OCI-LY7 (cell line): Measurements from ENCODE around the gene STK38L. TPM values are rescaled to one million over a fixed set of nuclear protein-coding genes. Genes with fewer than 3 reads are reported as not detected.

Experiments
- BruUV-seq: library from RNA; stranded (reverse); fragments of 400-500 nt; replicated peaks from 2 replicates; lab custom pipeline; 2021; lab: Mats Ljungman, UMichigan
- CTCF ChIA-PET: fragments of 300-600 bp; sonication (Branson Sonifier 250); formaldehyde crosslinking; loops from one replicate; lab custom pipeline; 2022; ENCODE audit warnings: antibody characterized with exemption; ENCODE audit not compliant: unreplicated experiment; lab: Charles Lee
- POLR2A ChIA-PET: fragments of 300-600 bp; sonication (Branson Sonifier 250); formaldehyde crosslinking; loops from one replicate; lab custom pipeline; 2022; ENCODE audit warnings: antibody characterized with exemption; lab: Charles Lee
- DNase-seq: peaks from one replicate; pipeline ENCODE4 v3.0.0-alpha.2; 2015; ENCODE audit warnings: low spot score
- H2AFZ ChIP-seq: fragments of 200-600 bp; sonication (generic), shearing (Covaris generic); 2 replicates; pipeline ENCODE4 v1.6.1; 2014; ENCODE audit warnings: mild to moderate bottlenecking, antibody characterized with exemption, low read length, moderate library complexity
- H3K27ac ChIP-seq: fragments of 200-600 bp; sonication (generic); 2 replicates; pipeline ENCODE4 v1.5.1; 2014; ENCODE audit warnings: mixed run types, low read depth, mild to moderate bottlenecking, moderate library complexity, low read length, inconsistent platforms; ENCODE audit not compliant: poor library complexity, severe bottlenecking
- H3K36me3 ChIP-seq: fragments of 200-600 bp; sonication (generic); 2 replicates; pipeline ENCODE4 v1.6.1; 2014; ENCODE audit warnings: mild to moderate bottlenecking, antibody characterized with exemption, low read length, moderate library complexity, mixed read lengths; ENCODE audit not compliant: insufficient read depth
- H3K4me1 ChIP-seq: fragments of 200-600 bp; sonication (generic); 2 replicates; pipeline ENCODE4 v1.5.1; 2014; ENCODE audit warnings: mild to moderate bottlenecking, low read length; ENCODE audit not compliant: insufficient read depth, poor library complexity, severe bottlenecking
- H3K4me2 ChIP-seq: fragments of 200-600 bp; sonication (generic); 2 replicates; pipeline ENCODE4 v1.6.1; 2014; ENCODE audit warnings: mild to moderate bottlenecking, low read length
- H3K4me3 ChIP-seq: fragments of 200-600 bp; sonication (generic); 2 replicates; pipeline ENCODE4 v1.5.1; 2014; ENCODE audit warnings: mild to moderate bottlenecking, low read depth, low read length; ENCODE audit not compliant: poor library complexity, severe bottlenecking
- H3K79me2 ChIP-seq: fragments of 200-600 bp; sonication (generic); 2 replicates; pipeline ENCODE4 v1.6.1; 2016; ENCODE audit warnings: low read depth, mild to moderate bottlenecking, low read length, moderate library complexity, mixed read lengths; ENCODE audit not compliant: insufficient read depth
- H3K9me2 ChIP-seq: fragments of 200-600 bp; sonication (generic); 2 replicates; pipeline ENCODE4 v1.6.1; 2016; ENCODE audit warnings: mild to moderate bottlenecking, low read length, mixed read lengths; ENCODE audit not compliant: insufficient read depth
- H3K9me3 ChIP-seq: fragments of 200-600 bp; sonication (generic); 2 replicates; pipeline ENCODE4 v1.6.1; 2014; ENCODE audit warnings: mild to moderate bottlenecking, mixed run types, low read length, mixed read lengths
- H4K20me1 ChIP-seq: fragments of 200-600 bp; sonication (generic); 2 replicates; pipeline ENCODE4 v1.6.1; 2014; ENCODE audit warnings: mild to moderate bottlenecking, antibody characterized with exemption, low read length, moderate library complexity, mixed read lengths; ENCODE audit not compliant: insufficient read depth
- EZH2phosphoT487 ChIP-seq: fragments of 200-600 bp; sonication (generic); IDR thresholded peaks from 2 replicates; pipeline ENCODE4 v1.6.1; 2018; ENCODE audit warnings: low read depth, borderline replicate concordance, mild to moderate bottlenecking, mixed run types, antibody characterized with exemption, low read length, moderate library complexity, mixed read lengths
- intact Hi-C: fragments of 100-400 bp; cut with micrococcal nuclease; formaldehyde crosslinking; loops from one replicate; pipeline ENCODE4 v1.10.0; 2022; ENCODE audit not compliant: unreplicated experiment
- total RNA-seq, 2 experiments: library from RNA; depleted of rRNA in 1 of 2; stranded (reverse); fragments of >200 nt in 1 of 2; shearing (Covaris generic) in 1 of 2; gene quantifications; 2 replicates each; pipeline ENCODE4 v1.2.3, GENCODE V29; 2014 to 2022
- TF ChIP-seq, protein P1 (sequence below): fragments of 200-600 bp; sonication (generic); conservative IDR thresholded peaks from 2 replicates; pipeline ENCODE4 v1.5.1; 2014; ENCODE audit warnings: mild to moderate bottlenecking, antibody characterized with exemption, low read length, moderate library complexity, mixed read lengths

The STK38L gene
- total RNA-seq, 2 experiments from 2014 or later, result 15.2 to 29.9 TPM

- no peak overlapping the region for H3K4me2 ChIP-seq
- no peaks in the 10 kb centered on the region for H3K9me2 ChIP-seq
- no peaks in the 10 kb centered on the region for H3K4me1 ChIP-seq
- BruUV-seq, result no TSS peak
- no peak for DNase-seq
- CTCF ChIA-PET, result no interaction called here
- no peak overlapping the region for H2AFZ ChIP-seq
- H3K27ac ChIP-seq, result no peak overlapping the region
- H3K4me3 ChIP-seq, result no peak overlapping the region
- POLR2A ChIA-PET, result interaction anchor here (0.6 to 1.3 kb wide), 2 partner anchors 19 to 34 kb away, joined by 3 to 5 read pairs; no protein-coding TSS in a partner anchor
- intact Hi-C loops, result no loop called here
- no peak for TF ChIP-seq EZH2phosphoT487
- TF ChIP-seq, protein P1, sequence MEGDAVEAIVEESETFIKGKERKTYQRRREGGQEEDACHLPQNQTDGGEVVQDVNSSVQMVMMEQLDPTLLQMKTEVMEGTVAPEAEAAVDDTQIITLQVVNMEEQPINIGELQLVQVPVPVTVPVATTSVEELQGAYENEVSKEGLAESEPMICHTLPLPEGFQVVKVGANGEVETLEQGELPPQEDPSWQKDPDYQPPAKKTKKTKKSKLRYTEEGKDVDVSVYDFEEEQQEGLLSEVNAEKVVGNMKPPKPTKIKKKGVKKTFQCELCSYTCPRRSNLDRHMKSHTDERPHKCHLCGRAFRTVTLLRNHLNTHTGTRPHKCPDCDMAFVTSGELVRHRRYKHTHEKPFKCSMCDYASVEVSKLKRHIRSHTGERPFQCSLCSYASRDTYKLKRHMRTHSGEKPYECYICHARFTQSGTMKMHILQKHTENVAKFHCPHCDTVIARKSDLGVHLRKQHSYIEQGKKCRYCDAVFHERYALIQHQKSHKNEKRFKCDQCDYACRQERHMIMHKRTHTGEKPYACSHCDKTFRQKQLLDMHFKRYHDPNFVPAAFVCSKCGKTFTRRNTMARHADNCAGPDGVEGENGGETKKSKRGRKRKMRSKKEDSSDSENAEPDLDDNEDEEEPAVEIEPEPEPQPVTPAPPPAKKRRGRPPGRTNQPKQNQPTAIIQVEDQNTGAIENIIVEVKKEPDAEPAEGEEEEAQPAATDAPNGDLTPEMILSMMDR, result no peak
- no peaks in the 10 kb centered on the region for H3K36me3 ChIP-seq
- no peaks in the 10 kb centered on the region for H4K20me1 ChIP-seq
- no peaks in the 10 kb centered on the region for H3K79me2 ChIP-seq
- H3K9me3 ChIP-seq, result no peaks in the 10 kb centered on the region
Observed at GRCh38 chr12:27260746-27261145, 16.7 kb downstream of the STK38L start.

GRCh38 chr12:27261866-27262265, 17.8 kb downstream of the STK38L start:
- CTCF ChIA-PET, result no interaction called here
- Histone ChIP-seq H3K27ac (no peak overlapping the region), H3K4me3 (no peak overlapping the region), H3K36me3 (no peaks in the 10 kb centered on the region), H3K9me3 (no peaks in the 10 kb centered on the region), H3K9me2 (no peaks in the 10 kb centered on the region), H4K20me1 (no peaks in the 10 kb centered on the region), H3K4me1 (no peaks in the 10 kb centered on the region), H2AFZ (no peak overlapping the region), H3K79me2 (no peaks in the 10 kb centered on the region), H3K4me2 (no peak overlapping the region)
- no TSS peak for BruUV-seq
- POLR2A ChIA-PET, result interaction anchor here (1.3 kb wide), 1 partner anchor 18 kb away, joined by 5 read pairs; no protein-coding TSS in a partner anchor
- TF ChIP-seq, protein P1, result no peak
- TF ChIP-seq EZH2phosphoT487, result no peak
- no peak for DNase-seq
- intact Hi-C loops, result no loop called here

GRCh38 chr12:27270148-27270547, 26.1 kb downstream of the STK38L start:
- no peak overlapping the region for H3K4me3 ChIP-seq
- no peak overlapping the region for H3K4me2 ChIP-seq
- H3K27ac ChIP-seq, result no peak overlapping the region
- intact Hi-C loops, result no loop called here
- no peak for DNase-seq
- H4K20me1 ChIP-seq, result no peaks in the 10 kb centered on the region
- TF ChIP-seq, protein P1, result no peak
- no peak for TF ChIP-seq EZH2phosphoT487
- H3K9me2 ChIP-seq, result no peaks in the 10 kb centered on the region
- H3K4me1 ChIP-seq, result no peaks in the 10 kb centered on the region
- ChIA-PET POLR2A (no interaction called here), CTCF (no interaction called here)
- BruUV-seq, result no TSS peak
- no peaks in the 10 kb centered on the region for H3K36me3 ChIP-seq
- no peak overlapping the region for H2AFZ ChIP-seq
- H3K79me2 ChIP-seq, result no peaks in the 10 kb centered on the region
- no peaks in the 10 kb centered on the region for H3K9me3 ChIP-seq
